ENCODE measurements around the gene CINP.
A peak's percentile ranks its signal among the peaks of the same experiment; 100 is the strongest.

Gene CINP

GRCh38 chr14:102325791-102326345 is 36.8 kb downstream of the CINP start:
- no peak for DNase-seq (ENCODE audit: extremely low read depth, low read depth)
- TF ChIP-seq, protein P1, sequence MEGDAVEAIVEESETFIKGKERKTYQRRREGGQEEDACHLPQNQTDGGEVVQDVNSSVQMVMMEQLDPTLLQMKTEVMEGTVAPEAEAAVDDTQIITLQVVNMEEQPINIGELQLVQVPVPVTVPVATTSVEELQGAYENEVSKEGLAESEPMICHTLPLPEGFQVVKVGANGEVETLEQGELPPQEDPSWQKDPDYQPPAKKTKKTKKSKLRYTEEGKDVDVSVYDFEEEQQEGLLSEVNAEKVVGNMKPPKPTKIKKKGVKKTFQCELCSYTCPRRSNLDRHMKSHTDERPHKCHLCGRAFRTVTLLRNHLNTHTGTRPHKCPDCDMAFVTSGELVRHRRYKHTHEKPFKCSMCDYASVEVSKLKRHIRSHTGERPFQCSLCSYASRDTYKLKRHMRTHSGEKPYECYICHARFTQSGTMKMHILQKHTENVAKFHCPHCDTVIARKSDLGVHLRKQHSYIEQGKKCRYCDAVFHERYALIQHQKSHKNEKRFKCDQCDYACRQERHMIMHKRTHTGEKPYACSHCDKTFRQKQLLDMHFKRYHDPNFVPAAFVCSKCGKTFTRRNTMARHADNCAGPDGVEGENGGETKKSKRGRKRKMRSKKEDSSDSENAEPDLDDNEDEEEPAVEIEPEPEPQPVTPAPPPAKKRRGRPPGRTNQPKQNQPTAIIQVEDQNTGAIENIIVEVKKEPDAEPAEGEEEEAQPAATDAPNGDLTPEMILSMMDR (IDR thresholded peaks at IDR 0.05; ENCODE audit: low read depth, low read length, missing control alignments) = no peak
- no peak overlapping the region for H3K4me3 ChIP-seq (replicated peaks; ENCODE audit: low read depth, low read length)

GRCh38 chr14:102323102-102323501 is 39.6 kb downstream of the CINP start:
- DNase-seq (ENCODE audit: extremely low read depth, low read depth) = no peak
- TF ChIP-seq, protein P1 (IDR thresholded peaks at IDR 0.05; ENCODE audit: low read depth, low read length, missing control alignments) = peak; percentile 61
- no peak overlapping the region for H3K4me3 ChIP-seq (replicated peaks; ENCODE audit: low read depth, low read length)

GRCh38 chr14:102321456-102322422 is 41.0 kb downstream of the CINP start:
- DNase-seq (ENCODE audit: extremely low read depth, low read depth) = no peak
- TF ChIP-seq, protein P1 (IDR thresholded peaks at IDR 0.05; ENCODE audit: low read depth, low read length, missing control alignments) = no peak
- no peak overlapping the region for H3K4me3 ChIP-seq (replicated peaks; ENCODE audit: low read depth, low read length)

- DNase-seq (ENCODE audit: extremely low read depth, low read depth) = no peak
- peak overlapping the region; percentile 89 for H3K4me3 ChIP-seq (replicated peaks; ENCODE audit: low read depth, low read length)
- TF ChIP-seq, protein P1 (IDR thresholded peaks at IDR 0.05; ENCODE audit: low read depth, low read length, missing control alignments) = no peak
These were observed 41.8 kb downstream of the CINP start for GRCh38 chr14:102320671-102321455.

GRCh38 chr14:102320033-102320660 is 42.5 kb downstream of the CINP start:
- DNase-seq (ENCODE audit: extremely low read depth, low read depth) = no peak
- H3K4me3 ChIP-seq (replicated peaks; ENCODE audit: low read depth, low read length) = peak overlapping the region; percentile 89
- TF ChIP-seq, protein P1 (IDR thresholded peaks at IDR 0.05; ENCODE audit: low read depth, low read length, missing control alignments) = no peak

DNA sequence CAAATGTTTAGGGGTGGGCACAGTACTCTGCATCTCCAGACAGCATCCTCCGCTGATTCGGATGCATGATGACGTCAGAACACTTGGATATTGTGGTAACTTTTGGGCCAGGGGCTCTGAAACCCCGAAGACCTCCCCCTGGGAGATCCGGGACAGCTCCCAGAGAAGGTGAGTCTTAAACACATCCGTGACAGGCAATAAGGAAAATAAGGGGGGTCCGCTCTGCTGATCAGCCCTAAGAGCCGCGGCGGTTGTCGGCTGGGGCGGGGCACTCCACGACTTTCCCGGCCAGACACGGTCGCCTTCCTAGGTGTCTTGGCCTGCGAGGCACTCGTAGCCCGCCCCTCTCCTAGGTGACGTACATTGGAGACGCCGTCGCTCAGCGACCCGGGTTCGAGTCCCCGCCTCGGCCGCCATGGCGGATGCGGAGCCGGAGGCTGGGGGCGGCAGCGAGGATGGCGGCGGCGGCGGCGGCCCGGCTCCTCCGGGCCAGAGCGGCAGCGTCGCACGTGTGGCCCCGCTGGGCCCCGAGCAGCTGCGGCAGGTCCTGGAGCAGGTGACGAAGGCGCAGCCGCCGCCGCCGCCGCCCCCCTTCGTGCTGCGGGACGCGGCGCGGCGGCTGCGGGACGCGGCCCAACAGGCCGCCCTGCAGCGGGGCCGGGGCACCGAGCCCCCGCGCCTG is 43.2 kb downstream of the CINP start, which contains the start of gene ZNF839:
Gene ZNF839, plus strand, starts transcription at position 396 of the 682 bp plus-strand sequence. Its CDS starts 20 bp downstream, at position 416.
- TF ChIP-seq, protein P1 (IDR thresholded peaks at IDR 0.05; ENCODE audit: low read depth, low read length, missing control alignments) = no peak
- peak; percentile 61 for DNase-seq (ENCODE audit: extremely low read depth, low read depth)
- peak within 1 kb of the TSS; percentile 89 for H3K4me3 ChIP-seq (replicated peaks; ENCODE audit: low read depth, low read length)

All from HFF-Myc (cell line).